Effector memory CD4-positive, alpha-beta T cell (primary cell): ENCODE results near the gene CETN3.
"Not testable (repeated sequence)": the region's sequence is repeated elsewhere in the genome, so short reads cannot be mapped to it uniquely, and the experiment has no call there.

Experiments
- DNase-seq, 3 donors: peaks; one replicate each; pipeline ENCODE4 v3.0.0-alpha.2; 2020
- H3K27ac ChIP-seq: 2 replicates; pipeline ENCODE4 v1.7.0; 2013; ENCODE audit warnings: mild to moderate bottlenecking, low read length, moderate library complexity; ENCODE audit not compliant: insufficient read depth, poor library complexity, severe bottlenecking
- H3K27me3 ChIP-seq: replicated peaks from 2 replicates; pipeline ENCODE4 v1.7.0; 2013; ENCODE audit warnings: mild to moderate bottlenecking, low read length; ENCODE audit not compliant: insufficient read depth, control insufficient read depth, poor library complexity, severe bottlenecking
- H3K36me3 ChIP-seq: 2 replicates; pipeline ENCODE4 v1.7.0; 2013; ENCODE audit warnings: mild to moderate bottlenecking, low read length, moderate library complexity; ENCODE audit not compliant: control insufficient read depth, insufficient read depth
- H3K4me1 ChIP-seq: 2 replicates; pipeline ENCODE4 v1.7.0; 2013; ENCODE audit warnings: low read length, mild to moderate bottlenecking; ENCODE audit not compliant: control insufficient read depth, insufficient read depth, poor library complexity, severe bottlenecking
- H3K4me3 ChIP-seq: 2 replicates; pipeline ENCODE4 v1.7.0; 2013; ENCODE audit warnings: low read length, low read depth, mild to moderate bottlenecking; ENCODE audit not compliant: insufficient read depth, poor library complexity, severe bottlenecking
- H3K9me3 ChIP-seq: 2 replicates; pipeline ENCODE4 v1.7.0; 2013; ENCODE audit warnings: mild to moderate bottlenecking, low read length, moderate library complexity; ENCODE audit not compliant: control insufficient read depth

The CETN3 gene

GRCh38 chr5:90384389-90384788, 25.2 kb downstream of the CETN3 start:
- Histone ChIP-seq H3K4me1 (no peaks in the 10 kb centered on the region), H3K27me3 (no peaks in the 10 kb centered on the region), H3K36me3 (no peaks in the 10 kb centered on the region), H3K4me3 (no peak overlapping the region), H3K27ac (no peak overlapping the region), H3K9me3 (no peaks in the 10 kb centered on the region)
- no peak for DNase-seq

GRCh38 chr5:90383903-90384302, 25.7 kb downstream of the CETN3 start:
- Histone ChIP-seq H3K4me3 (no peak overlapping the region), H3K4me1 (no peaks in the 10 kb centered on the region), H3K36me3 (no peaks in the 10 kb centered on the region), H3K27me3 (no peaks in the 10 kb centered on the region), H3K27ac (no peak overlapping the region), H3K9me3 (no peaks in the 10 kb centered on the region)
- no peak for DNase-seq

GRCh38 chr5:90381213-90381929, 28.2 kb downstream of the CETN3 start:
- no peaks in the 10 kb centered on the region for H3K36me3 ChIP-seq

GRCh38 chr5:90379652-90380051, 29.9 kb downstream of the CETN3 start:
- H3K4me1 ChIP-seq, result no peaks in the 10 kb centered on the region
- H3K36me3 ChIP-seq, result no peaks in the 10 kb centered on the region
- no peak overlapping the region for H3K27ac ChIP-seq
- no peaks in the 10 kb centered on the region for H3K9me3 ChIP-seq
- no peaks in the 10 kb centered on the region for H3K27me3 ChIP-seq
- H3K4me3 ChIP-seq, result no peak overlapping the region
- no peak for DNase-seq

More at GRCh38 chr5:90381213-90381929, 28.2 kb downstream of the CETN3 start:
- DNase-seq, result no peak
- no peaks in the 10 kb centered on the region for H3K4me1 ChIP-seq
- no peak overlapping the region for H3K4me3 ChIP-seq
- no peaks in the 10 kb centered on the region for H3K9me3 ChIP-seq
- H3K27ac ChIP-seq, result no peak overlapping the region
- no peaks in the 10 kb centered on the region for H3K27me3 ChIP-seq

- Histone ChIP-seq H3K9me3 (no peaks in the 10 kb centered on the region), H3K4me3 (no peak overlapping the region), H3K27me3 (no peaks in the 10 kb centered on the region), H3K4me1 (no peaks in the 10 kb centered on the region), H3K36me3 (no peaks in the 10 kb centered on the region), H3K27ac (no peak overlapping the region)
- no peak for DNase-seq
These were observed 30.8 kb downstream of the CETN3 start for GRCh38 chr5:90378752-90379151.

GRCh38 chr5:90371269-90371668, 38.3 kb downstream of the CETN3 start:
- not testable (repeated sequence) for H3K4me3 ChIP-seq, H3K27me3 ChIP-seq, H3K4me1 ChIP-seq, H3K27ac ChIP-seq, H3K9me3 ChIP-seq, DNase-seq, H3K36me3 ChIP-seq

GRCh38 chr5:90368454-90369246, 40.9 kb downstream of the CETN3 start:
- Histone ChIP-seq H3K9me3 (no peaks in the 10 kb centered on the region), H3K27me3 (no peaks in the 10 kb centered on the region), H3K36me3 (no peaks in the 10 kb centered on the region), H3K4me1 (no peaks in the 10 kb centered on the region), H3K4me3 (no peak overlapping the region), H3K27ac (no peak overlapping the region)
- DNase-seq, result no peak

GRCh38 chr5:90367879-90368278, 41.7 kb downstream of the CETN3 start:
- H3K9me3 ChIP-seq, result no peaks in the 10 kb centered on the region
- no peak overlapping the region for H3K4me3 ChIP-seq
- no peaks in the 10 kb centered on the region for H3K27me3 ChIP-seq
- no peak overlapping the region for H3K27ac ChIP-seq
- H3K4me1 ChIP-seq, result no peaks in the 10 kb centered on the region
- DNase-seq, result no peak
- no peaks in the 10 kb centered on the region for H3K36me3 ChIP-seq

GRCh38 chr5:90366948-90367347, 42.6 kb downstream of the CETN3 start:
- DNase-seq, result no peak
- H3K27ac ChIP-seq, result no peak overlapping the region
- H3K9me3 ChIP-seq, result no peaks in the 10 kb centered on the region
- H3K27me3 ChIP-seq, result no peaks in the 10 kb centered on the region
- H3K4me3 ChIP-seq, result no peak overlapping the region
- no peaks in the 10 kb centered on the region for H3K36me3 ChIP-seq
- H3K4me1 ChIP-seq, result no peaks in the 10 kb centered on the region

- no peak for DNase-seq
- no peaks in the 10 kb centered on the region for H3K9me3 ChIP-seq
- no peak overlapping the region for H3K4me3 ChIP-seq
- no peaks in the 10 kb centered on the region for H3K4me1 ChIP-seq
- no peaks in the 10 kb centered on the region for H3K36me3 ChIP-seq
- H3K27ac ChIP-seq, result no peak overlapping the region
- H3K27me3 ChIP-seq, result no peaks in the 10 kb centered on the region
These were observed 44.2 kb downstream of the CETN3 start for GRCh38 chr5:90365328-90365727.
